ENCODE results near the gene TMEM184A. TPM values are rescaled to one million over a fixed set of nuclear protein-coding genes. Genes with fewer than 3 reads are reported as not detected.

The TMEM184A gene
- total and polyA plus RNA-seq, 10 of the 15 experiments (the other 5 are each of a cell fraction or from before 2014, with no cell fraction given) = 0.04 to 0.15 TPM; not detected in 8

Other genes starting within 250 kb of the TMEM184A start
- gene MICALL2, start 96.7 kb downstream of the TMEM184A start, total RNA-seq (2014; rRNA removed) = 0.11 and 1.1 TPM in 2 replicates
- gene MICALL2, start 96.7 kb downstream of the TMEM184A start, total RNA-seq (2014; rRNA removed; fragmentation: Illumina TruSeq; extraction: Trizol) = 0.04 and 0.09 TPM in 2 replicates
- gene MICALL2, start 96.7 kb downstream of the TMEM184A start, total RNA-seq (2021) = 0.72 and 1.7 TPM in 2 replicates
- gene MICALL2, start 96.7 kb downstream of the TMEM184A start, polyA plus RNA-seq (2011; rRNA removed) = 0.29 and 0.37 TPM in 2 replicates
- gene MICALL2, start 96.7 kb downstream of the TMEM184A start, polyA plus RNA-seq (2014; fragmentation: Illumina TruSeq; extraction: Trizol) = not detected in 2 replicates
- gene MICALL2, start 96.7 kb downstream of the TMEM184A start, polyA plus RNA-seq (2014; fragmentation: Nextera tagmentation; extraction: Ambion mirVana) = not detected
- gene MICALL2, start 96.7 kb downstream of the TMEM184A start, polyA plus RNA-seq (2014; rRNA removed) = 0.83 and 1.3 TPM in 2 replicates
- 1 to 10 TPM in 1 of 2 experiments, under 1 TPM in 1; 0.39 to 1.1 TPM for gene MICALL2, start 96.7 kb downstream of the TMEM184A start, polyA plus RNA-seq (2016; fragmentation: Nextera tagmentation; extraction: Ambion mirVana)
- 14.6 and 19.5 TPM in 2 replicates for gene INTS1, start 51.8 kb downstream of the TMEM184A start, total RNA-seq (2014; rRNA removed)
- 6.9 and 10.0 TPM in 2 replicates for gene INTS1, start 51.8 kb downstream of the TMEM184A start, total RNA-seq (2014; rRNA removed; fragmentation: Illumina TruSeq; extraction: Trizol)
- 76.5 and 89.0 TPM in 2 replicates for gene INTS1, start 51.8 kb downstream of the TMEM184A start, total RNA-seq (2021)
- 4.0 and 7.5 TPM in 2 replicates for gene INTS1, start 51.8 kb downstream of the TMEM184A start, polyA plus RNA-seq (2011; rRNA removed)
- 0.98 and 10.6 TPM in 2 replicates for gene INTS1, start 51.8 kb downstream of the TMEM184A start, polyA plus RNA-seq (2014; fragmentation: Illumina TruSeq; extraction: Trizol)
- gene INTS1, start 51.8 kb downstream of the TMEM184A start, polyA plus RNA-seq (2014; fragmentation: Nextera tagmentation; extraction: Ambion mirVana) = 1 to 10 TPM in 1 of 2 experiments, under 1 TPM in 1; 0.52 to 1.5 TPM
- gene INTS1, start 51.8 kb downstream of the TMEM184A start, polyA plus RNA-seq (2014; rRNA removed) = 35.1 and 40.6 TPM in 2 replicates
- gene INTS1, start 51.8 kb downstream of the TMEM184A start, polyA plus RNA-seq (2016; fragmentation: Nextera tagmentation; extraction: Ambion mirVana) = 10 to 100 TPM; 37.0 to 38.3 TPM
- 11.0 and 13.8 TPM in 2 replicates for gene MAFK, start 25.5 kb downstream of the TMEM184A start, total RNA-seq (2014; rRNA removed)
- 3.3 and 4.0 TPM in 2 replicates for gene MAFK, start 25.5 kb downstream of the TMEM184A start, total RNA-seq (2014; rRNA removed; fragmentation: Illumina TruSeq; extraction: Trizol)
- gene MAFK, start 25.5 kb downstream of the TMEM184A start, total RNA-seq (2021) = 24.3 and 24.5 TPM in 2 replicates
- 2.2 and 3.5 TPM in 2 replicates for gene MAFK, start 25.5 kb downstream of the TMEM184A start, polyA plus RNA-seq (2011; rRNA removed)
- gene MAFK, start 25.5 kb downstream of the TMEM184A start, polyA plus RNA-seq (2014; fragmentation: Illumina TruSeq; extraction: Trizol) = 0.82 and 3.0 TPM in 2 replicates
- under 1 TPM; 0.10 to 0.26 TPM for gene MAFK, start 25.5 kb downstream of the TMEM184A start, polyA plus RNA-seq (2014; fragmentation: Nextera tagmentation; extraction: Ambion mirVana)
- gene MAFK, start 25.5 kb downstream of the TMEM184A start, polyA plus RNA-seq (2014; rRNA removed) = 11.9 and 17.0 TPM in 2 replicates
- 1 to 10 TPM; 1.3 to 1.4 TPM for gene MAFK, start 25.5 kb downstream of the TMEM184A start, polyA plus RNA-seq (2016; fragmentation: Nextera tagmentation; extraction: Ambion mirVana)
- gene PSMG3, start 13.8 kb upstream of the TMEM184A start, total RNA-seq (2014; rRNA removed) = 64.9 and 68.7 TPM in 2 replicates
- gene PSMG3, start 13.8 kb upstream of the TMEM184A start, total RNA-seq (2014; rRNA removed; fragmentation: Illumina TruSeq; extraction: Trizol) = 46.7 and 52.4 TPM in 2 replicates
- 49.7 and 50.3 TPM in 2 replicates for gene PSMG3, start 13.8 kb upstream of the TMEM184A start, total RNA-seq (2021)
- 49.5 and 74.5 TPM in 2 replicates for gene PSMG3, start 13.8 kb upstream of the TMEM184A start, polyA plus RNA-seq (2011; rRNA removed)
- 11.5 and 33.9 TPM in 2 replicates for gene PSMG3, start 13.8 kb upstream of the TMEM184A start, polyA plus RNA-seq (2014; fragmentation: Illumina TruSeq; extraction: Trizol)
- 10 to 100 TPM; 23.9 to 40.5 TPM for gene PSMG3, start 13.8 kb upstream of the TMEM184A start, polyA plus RNA-seq (2014; fragmentation: Nextera tagmentation; extraction: Ambion mirVana)
- 90.4 and 92.0 TPM in 2 replicates for gene PSMG3, start 13.8 kb upstream of the TMEM184A start, polyA plus RNA-seq (2014; rRNA removed)
- 100 to 1,000 TPM; 109 to 115 TPM for gene PSMG3, start 13.8 kb upstream of the TMEM184A start, polyA plus RNA-seq (2016; fragmentation: Nextera tagmentation; extraction: Ambion mirVana)
- not detected in 2 replicates for gene ELFN1, start 114.1 kb upstream of the TMEM184A start, total RNA-seq (2014; rRNA removed)
- gene ELFN1, start 114.1 kb upstream of the TMEM184A start, total RNA-seq (2014; rRNA removed; fragmentation: Illumina TruSeq; extraction: Trizol) = not detected in 2 replicates
- not detected in 2 replicates for gene ELFN1, start 114.1 kb upstream of the TMEM184A start, total RNA-seq (2021)
- 0.04 TPM in 1 of 2 replicates, not detected in the other for gene ELFN1, start 114.1 kb upstream of the TMEM184A start, polyA plus RNA-seq (2011; rRNA removed)
- not detected in 2 replicates for gene ELFN1, start 114.1 kb upstream of the TMEM184A start, polyA plus RNA-seq (2014; fragmentation: Illumina TruSeq; extraction: Trizol)
- not detected for gene ELFN1, start 114.1 kb upstream of the TMEM184A start, polyA plus RNA-seq (2014; fragmentation: Nextera tagmentation; extraction: Ambion mirVana)
- gene ELFN1, start 114.1 kb upstream of the TMEM184A start, polyA plus RNA-seq (2014; rRNA removed) = 0.03 TPM in 1 of 2 replicates, not detected in the other
- gene ELFN1, start 114.1 kb upstream of the TMEM184A start, polyA plus RNA-seq (2016; fragmentation: Nextera tagmentation; extraction: Ambion mirVana) = not detected

Data from GM12878 (cell line).